CD4-positive, alpha-beta T cell treated with Interferon alpha-2 for 1 hour (primary cell): ENCODE results near the gene SIX5.

Experiments
- DNase-seq, 2 donors: peaks; one replicate each; pipeline ENCODE4 v3.0.0-alpha.2; 2020 to 2022

Gene SIX5

GRCh38 chr19:45792470-45793177 lies 23.6 kb upstream of the SIX5 start, which contains the start of gene DMWD:
TSS of gene DMWD (minus strand) at chr19:45792845. CDS start at chr19:45792756, 89 bp downstream.
- DNase-seq: peak; percentile 99 to 100

DNA sequence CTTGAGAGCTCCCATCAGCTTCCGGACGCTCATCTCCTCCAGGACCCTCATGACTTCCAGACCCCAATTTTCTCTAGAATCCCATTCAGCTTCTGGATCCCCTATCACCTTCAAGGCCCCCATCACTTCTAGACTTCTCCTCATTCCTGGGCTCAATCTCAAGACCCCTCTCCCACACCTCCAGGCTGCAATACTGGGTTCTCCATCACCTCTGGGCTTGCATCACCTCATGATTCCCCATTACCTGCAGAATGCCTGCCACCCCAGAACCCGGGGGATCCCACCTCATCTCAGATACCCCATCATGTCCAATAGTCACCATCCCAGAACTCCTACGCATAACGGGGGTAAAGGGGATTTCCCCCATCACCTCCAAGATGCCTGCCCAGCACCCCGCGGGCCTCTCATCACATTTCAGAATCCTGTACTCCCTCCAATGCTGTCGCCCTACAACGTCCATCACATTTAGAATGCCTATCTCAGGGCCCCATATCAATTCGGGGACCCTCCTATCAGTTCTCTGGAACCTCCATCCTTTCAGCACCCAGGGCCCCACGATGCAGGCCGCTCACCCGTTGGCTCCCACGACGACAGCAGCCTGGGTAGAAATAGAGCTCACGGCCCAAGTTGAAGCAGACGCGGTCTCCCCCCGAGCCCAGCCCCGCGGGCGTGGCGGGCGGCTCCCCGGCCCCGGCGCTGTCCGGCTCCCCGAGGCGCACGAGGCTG lies 22.9 kb upstream of the SIX5 start:
- no peak for DNase-seq

GRCh38 chr19:45790942-45791341 lies 21.9 kb upstream of the SIX5 start:
- peak; percentile 44 to 53 for DNase-seq

DNA sequence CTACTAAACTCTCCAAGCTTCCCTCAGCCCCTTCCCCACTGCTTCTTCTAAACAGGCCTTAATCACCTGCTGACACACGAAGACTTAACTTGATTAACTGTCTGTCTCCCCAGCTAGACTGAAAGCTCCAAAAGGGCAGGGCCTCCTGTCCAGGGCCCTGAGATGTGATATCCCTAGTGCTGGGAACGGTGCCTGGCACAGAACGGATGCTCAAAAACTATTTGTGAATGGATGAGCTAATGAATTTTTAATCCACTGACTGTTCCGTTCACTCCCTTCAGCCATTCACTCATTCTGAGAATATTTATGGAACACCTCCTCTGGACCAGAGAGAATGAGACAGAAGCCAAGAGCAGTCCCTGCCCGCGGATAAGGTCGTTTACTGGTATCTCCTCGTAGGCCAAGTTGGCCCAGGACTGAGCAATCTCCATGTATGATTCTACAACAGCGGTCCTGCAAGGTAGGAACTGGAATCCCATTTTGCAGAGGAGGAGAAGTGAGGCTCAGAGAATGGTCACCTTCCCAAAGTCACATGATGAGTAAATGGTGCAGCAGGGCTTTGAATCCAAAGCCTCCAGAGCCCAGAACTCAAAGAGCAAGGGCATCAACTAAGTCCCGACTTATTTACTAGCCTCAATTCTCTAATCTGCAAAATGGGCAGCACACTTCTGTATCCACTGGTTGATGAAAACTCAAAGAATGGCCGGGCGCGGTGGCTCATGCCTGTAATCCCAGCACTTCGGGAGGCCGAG lies 20.2 kb upstream of the SIX5 start:
- DNase-seq: no peak

DNA sequence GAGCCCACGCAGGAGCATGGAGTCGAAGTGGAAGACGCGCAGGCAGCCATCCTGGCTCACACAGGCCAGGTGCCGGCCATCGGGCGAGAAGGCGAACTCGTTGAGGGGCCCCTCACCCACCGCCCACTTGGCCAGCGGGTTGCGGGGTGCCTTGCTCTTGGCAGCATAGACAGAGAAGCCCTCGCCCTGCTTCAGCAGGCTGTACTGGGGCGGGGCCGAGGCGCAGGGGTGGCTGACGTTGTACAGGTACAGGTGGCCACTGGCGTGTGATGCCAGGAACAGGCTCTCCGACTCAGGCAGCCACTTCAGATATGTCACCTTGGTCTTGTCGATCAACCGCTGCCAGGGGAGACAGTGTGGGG lies 17.5 kb upstream of the SIX5 start:
- DNase-seq: no peak

- DNase-seq: no peak
Observed at GRCh38 chr19:45785781-45786532, 16.9 kb upstream of the SIX5 start.

- no peak for DNase-seq
Observed at GRCh38 chr19:45785097-45785496, 16.0 kb upstream of the SIX5 start.

DNA sequence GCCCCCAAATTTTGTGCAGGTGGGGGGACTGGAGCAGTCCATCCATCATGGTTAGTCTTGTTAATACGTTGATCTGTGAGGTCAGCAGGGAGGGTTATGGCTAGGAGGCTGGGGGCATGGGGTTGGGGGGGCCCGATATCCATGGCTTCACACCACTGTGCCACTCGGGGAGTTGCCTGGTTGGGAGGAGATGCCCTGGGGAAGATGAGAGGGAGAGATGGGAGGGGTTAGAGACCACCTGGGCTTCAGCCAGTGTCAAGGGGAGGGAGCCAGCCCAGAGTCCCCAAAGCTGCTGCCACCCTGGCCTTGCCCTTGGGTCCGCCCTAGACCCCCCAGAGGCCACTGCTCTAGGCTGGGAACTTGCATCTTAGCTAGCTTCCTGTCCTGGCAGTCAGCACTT lies 15.0 kb upstream of the SIX5 start:
- DNase-seq: no peak

DNA sequence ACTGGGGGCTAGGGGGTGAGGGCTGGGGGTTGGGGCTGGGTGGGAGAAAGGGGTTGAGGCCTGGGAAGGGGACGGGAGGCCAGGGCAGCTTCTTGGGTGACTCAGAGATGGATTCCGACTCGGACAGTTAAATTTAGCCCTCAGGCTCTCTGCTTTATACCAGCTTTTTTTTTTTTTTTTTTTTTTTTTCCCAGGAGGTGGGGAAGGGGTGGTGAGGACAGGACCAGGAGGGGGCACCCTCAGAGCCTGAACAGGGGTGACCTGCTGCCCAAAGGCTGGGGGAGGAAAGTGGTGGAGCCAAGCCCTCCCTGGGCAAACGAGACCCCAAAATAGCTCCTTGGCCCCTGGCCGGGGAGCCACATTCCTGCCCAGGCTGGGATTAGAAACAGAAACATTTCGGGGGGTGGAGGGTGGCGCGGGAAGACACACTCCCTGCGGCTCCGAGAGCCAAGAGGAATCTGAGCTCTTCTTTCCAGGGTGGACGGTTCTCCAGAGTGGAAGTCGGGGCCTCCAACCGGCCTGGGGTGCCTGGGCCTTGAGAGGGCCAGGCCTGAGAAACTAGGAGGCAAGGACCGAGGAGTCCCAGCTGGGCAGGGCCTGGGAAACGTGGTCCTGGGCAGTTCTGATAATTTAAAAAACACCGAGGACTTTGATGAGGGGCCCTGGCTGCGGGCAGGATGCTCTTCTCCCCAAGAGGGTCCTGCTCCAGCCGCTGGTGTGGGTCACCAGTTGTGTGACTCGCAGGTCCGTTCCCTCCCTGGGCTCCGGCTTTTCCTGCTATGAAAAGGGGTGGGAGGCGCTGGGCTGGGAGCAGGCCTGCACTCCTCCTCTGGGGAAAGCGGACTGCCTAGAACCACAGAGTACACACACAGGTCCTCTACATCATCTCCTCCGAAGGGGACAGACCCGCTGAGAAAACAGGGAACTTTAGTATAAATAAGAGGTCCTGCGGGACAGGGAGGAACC lies 14.1 kb upstream of the SIX5 start:
- no peak for DNase-seq

DNA sequence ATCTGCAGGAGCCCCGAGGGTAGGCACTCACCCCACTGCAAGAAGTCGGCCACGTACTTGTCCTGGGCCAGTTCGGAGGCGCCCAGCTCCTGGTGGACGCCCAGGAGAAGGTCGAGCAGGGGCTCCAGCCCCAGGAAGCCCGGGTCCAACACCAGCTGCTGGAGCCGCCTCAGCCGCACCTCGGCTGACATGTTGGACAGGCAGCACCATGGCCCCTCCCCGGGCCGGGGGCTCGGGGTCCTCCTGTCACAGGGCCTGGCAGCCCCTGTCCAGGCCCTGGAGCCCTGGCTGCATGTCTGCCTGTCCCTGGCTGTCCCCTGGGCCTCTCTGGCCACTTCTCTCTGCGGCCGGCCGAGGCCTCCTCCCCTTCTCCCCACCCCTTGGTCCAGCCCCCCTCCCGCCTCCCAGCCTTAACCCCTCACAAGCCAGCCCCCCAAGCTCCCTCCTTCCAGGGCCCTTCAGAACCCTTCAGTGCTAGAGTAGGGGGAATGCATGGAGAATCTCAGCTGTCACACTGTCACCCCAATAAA lies 13.2 kb upstream of the SIX5 start, which contains the start of gene DMPK:
TSS of gene DMPK (minus strand) at position 329 of the 530 bp plus-strand sequence. CDS start at position 191, 138 bp downstream.
- no peak for DNase-seq

GRCh38 chr19:45781214-45782161 lies 12.4 kb upstream of the SIX5 start:
- DNase-seq: no peak

DNA sequence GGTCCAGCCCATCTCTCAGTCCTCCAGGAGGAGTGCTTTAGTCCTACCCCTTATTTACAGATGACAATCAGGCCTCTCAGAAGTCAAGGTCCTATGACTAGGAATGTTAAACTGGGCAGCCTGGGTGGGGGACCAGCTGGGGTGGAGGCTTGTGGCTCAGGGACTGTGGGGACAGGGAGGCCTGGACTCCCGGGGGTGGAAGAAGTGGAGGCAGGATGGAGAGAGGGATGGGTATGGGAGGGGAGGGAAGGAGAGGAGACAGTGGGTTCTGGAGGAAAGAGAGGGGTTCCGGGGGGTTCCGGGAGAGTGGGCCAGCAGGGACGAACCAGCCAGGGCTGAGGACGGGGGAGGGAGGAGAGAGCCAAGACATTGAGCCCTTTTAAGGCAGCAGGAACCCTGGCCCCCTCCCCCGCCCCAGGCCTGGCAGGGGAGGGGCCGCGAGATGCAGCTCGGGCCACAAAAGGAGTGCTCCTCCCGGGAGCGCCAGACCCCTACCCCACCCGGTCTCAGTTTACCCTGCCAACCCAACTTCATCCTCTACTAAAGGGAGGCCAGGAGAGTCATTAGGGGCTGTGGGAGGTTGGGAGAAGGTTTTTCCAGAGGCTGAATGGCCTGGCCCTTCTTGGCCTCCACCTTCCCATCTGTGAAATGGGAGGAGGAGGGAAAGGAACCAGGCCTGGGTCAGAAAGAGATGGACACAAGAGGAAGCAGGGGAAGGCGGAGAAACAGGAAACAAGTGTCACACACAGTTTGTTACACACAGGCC lies 11.6 kb upstream of the SIX5 start:
- DNase-seq: no peak

DNA sequence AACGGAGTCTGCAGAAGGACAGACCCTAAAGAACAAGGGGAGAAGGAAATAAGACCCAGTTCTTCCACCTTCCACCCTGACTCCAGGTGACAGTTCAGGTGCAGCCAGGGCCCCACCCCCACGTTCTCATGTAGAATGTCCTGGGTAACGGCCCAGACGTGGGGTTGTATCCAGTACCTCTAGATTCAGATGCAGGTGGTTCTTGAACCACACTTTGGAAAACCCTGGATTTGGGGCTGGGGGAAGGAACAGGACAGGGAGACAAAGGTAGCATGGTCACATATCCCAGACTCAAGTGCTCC lies 11.0 kb upstream of the SIX5 start:
- no peak for DNase-seq

DNA sequence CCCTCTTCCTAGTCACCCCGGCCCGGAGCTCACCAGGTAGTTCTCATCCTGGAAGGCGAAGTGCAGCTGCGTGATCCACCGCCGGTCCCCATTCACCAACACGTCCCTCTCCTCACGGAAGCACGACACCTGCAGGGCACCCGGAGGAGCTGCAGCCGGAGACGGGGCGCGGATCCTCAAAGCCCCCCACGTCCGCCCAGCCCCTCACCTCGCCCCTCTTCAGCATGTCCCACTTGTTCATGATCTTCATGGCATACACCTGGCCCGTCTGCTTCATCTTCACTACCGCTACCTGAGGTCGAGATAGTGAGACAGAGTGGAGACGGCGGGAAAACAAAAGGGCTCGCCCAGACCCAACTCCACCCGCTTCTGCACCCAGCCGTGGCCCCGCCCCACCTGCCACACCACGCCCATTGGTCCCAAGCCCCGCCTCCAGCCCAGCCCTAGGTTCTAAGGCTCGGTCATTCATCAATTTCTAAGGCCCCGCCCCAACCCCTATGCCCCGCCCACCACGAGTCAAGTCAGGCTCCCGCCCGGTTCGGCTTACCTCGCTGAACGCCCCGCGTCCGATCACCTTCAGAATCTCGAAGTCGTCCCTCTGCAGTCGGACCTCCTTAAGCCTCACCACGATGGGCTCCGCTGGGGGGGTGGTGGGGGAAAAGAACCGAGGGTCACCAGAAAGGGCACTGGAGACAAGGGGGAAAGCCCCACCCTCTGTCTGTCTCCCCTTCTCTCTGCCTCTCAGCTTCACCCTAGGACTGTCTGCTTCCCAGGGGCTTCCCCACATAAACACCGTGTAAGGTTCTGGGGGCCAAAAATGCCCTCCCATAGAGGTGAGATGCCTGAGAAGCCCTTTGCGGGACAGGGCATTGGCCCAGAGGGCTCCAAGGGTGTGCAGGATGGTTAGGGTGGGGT lies 10.4 kb upstream of the SIX5 start:
- peak; percentile 84 to 89 for DNase-seq

- no peak for DNase-seq
Observed at GRCh38 chr19:45778010-45778661, 9.1 kb upstream of the SIX5 start.

DNA sequence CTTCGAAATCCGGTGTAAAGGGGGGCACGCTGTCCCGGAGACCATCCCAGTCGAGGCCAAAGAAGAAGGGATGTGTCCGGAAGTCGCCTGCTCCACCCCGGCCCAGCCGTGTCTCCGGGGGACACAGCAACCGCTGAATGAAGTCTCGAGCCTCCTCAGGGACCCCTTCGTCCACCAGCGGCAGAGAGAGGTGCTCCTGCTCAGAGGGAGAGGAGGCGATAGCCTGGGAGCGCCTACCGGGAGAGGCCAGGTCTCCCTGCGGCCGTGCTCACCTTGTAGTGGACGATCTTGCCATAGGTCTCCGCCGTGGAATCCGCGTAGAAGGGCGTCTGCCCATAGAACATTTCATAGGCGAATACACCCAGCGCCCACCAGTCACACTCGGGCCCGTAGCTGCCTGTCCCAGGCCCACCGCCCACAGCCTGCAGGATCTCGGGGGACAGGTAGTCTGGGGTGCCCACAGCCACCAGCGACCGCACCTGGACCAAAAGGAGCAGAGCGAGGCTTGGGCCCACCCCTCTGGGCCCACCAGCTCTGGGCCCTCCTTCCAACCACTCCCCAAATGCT lies 8.4 kb upstream of the SIX5 start:
- DNase-seq: no peak

DNA sequence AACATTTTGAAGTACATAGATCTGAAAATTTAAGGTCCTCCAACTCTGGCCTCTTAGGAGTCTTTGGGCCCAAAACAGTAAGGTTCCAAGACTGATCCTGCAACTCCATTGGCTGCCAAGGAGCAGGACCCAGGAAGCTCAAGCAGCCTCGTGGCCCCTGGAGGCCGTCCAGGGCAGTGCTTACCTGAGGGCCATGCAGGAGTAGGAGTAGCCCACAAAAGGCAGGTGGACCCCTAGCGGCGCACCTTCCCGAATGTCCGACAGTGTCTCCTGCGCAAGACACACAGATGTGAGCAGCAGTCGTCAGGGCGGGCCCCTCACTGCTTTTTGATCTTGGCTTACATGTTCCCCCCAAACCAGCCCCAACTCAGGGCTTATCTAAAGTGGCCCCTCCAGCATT lies 5.7 kb upstream of the SIX5 start:
- DNase-seq: no peak

DNA sequence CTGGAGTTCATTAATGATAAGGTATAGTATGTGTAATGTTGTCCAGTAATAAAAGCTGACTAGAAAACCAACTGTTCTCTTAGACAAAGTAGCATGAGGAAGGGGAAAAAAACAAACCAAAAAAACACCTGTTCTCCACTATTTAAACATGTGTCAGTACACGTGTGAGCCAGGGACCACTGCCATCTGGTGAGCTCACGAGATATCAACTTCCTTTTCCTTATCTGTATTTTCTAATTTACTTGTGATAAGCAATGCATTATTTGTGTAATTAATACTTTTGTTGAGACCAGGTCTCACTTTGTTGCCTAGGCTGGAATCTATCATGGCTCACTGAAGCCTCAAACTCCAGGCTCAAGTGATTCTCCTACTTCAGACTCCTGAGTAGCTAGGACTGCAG lies 4.3 kb upstream of the SIX5 start:
- DNase-seq: no peak
